Right lobe of liver (tissue), 6 donors: ENCODE data around the gene PRKN. TPM values are rescaled to one million over a fixed set of nuclear protein-coding genes. Genes with fewer than 3 reads are reported as not detected.

Experiments
- ATAC-seq, 4 donors: fragments of 200-7000 bp; cut with Tn5 transposase; one replicate each; pipeline ENCODE4 v1.9.1; 2020; ENCODE audit warnings: mild to moderate bottlenecking in 4 of 4, moderate library complexity in 4 of 4
- DNase-seq, 3 donors: peaks; one replicate each; pipeline ENCODE4 v3.0.0-alpha.2; 2020
- H3K27ac ChIP-seq, 3 donors: fragments of 200-600 bp; one replicate each; pipeline ENCODE4 v1.8.0; 2022
- H3K27me3 ChIP-seq, 2 donors: fragments of 200-600 bp; one replicate each; pipeline ENCODE4 v1.8.0; 2022
- H3K36me3 ChIP-seq, 4 donors: fragments of 200-600 bp; sonication (generic) in 1 of 4; one replicate each; pipeline versions ENCODE4 v1.5.1 to v1.8.0; 2017 to 2022; ENCODE audit warnings: control low read depth in 1 of 4
- H3K4me1 ChIP-seq, 4 donors: fragments of 200-600 bp; sonication (generic) in 1 of 4; one replicate each; pipeline versions ENCODE4 v1.5.1 to v1.8.0; 2017 to 2022; ENCODE audit warnings: control low read depth in 1 of 4
- H3K4me3 ChIP-seq, 3 donors: fragments of 200-600 bp; one replicate each; pipeline ENCODE4 v1.8.0; 2022
- H3K9me3 ChIP-seq, 4 donors: fragments of 200-600 bp; sonication (generic) in 1 of 4; one replicate each; pipeline versions ENCODE4 v1.5.1 to v1.8.0; 2017 to 2022; ENCODE audit warnings: control low read depth in 1 of 4
- CTCF ChIP-seq, 4 donors: fragments of 200-600 bp in 3 of 4; fragments of 450-650 bp in 1 of 4; IDR thresholded peaks; one replicate each; pipeline versions ENCODE4 v1.5.1 to v1.8.0; 2016 to 2022; ENCODE audit warnings: antibody characterized with exemption in 4 of 4, mild to moderate bottlenecking in 2 of 4
- POLR2A ChIP-seq: fragments of 450-650 bp; IDR thresholded peaks from one replicate; pipeline ENCODE4 v1.6.1; 2017; ENCODE audit warnings: antibody characterized with exemption, mild to moderate bottlenecking
- WGBS: methylation state at CpG from one replicate; pipeline ENCODE4 v1.1.6; 2018; ENCODE audit warnings: low coverage, low lambda C conversion rate; ENCODE audit not compliant: insufficient coverage; ENCODE audit errors: missing lambda C conversion rate; 5-methylcytosine and 5-hydroxymethylcytosine counted together
- intact Hi-C, 2 donors: fragments of 100-400 bp; cut with DNase I; formaldehyde crosslinking; loops; one replicate each; pipeline versions ENCODE4 v1.11.2 to v1.14.1; 2022
- total RNA-seq, 6 experiments: library from RNA; depleted of rRNA in 2 of 6; stranded (reverse); fragments of >200 nt in 2 of 6; fragmentation: NEBNext Ultra II Directional in 3 of 6; extraction: Animal tissue kit (Norgen Biotek cat#: 25700) in 3 of 6; gene quantifications; one replicate each; pipeline versions ENCODE4 v1.1.0 to v1.2.4, GENCODE V29; 2016 to 2023
- donor health status: DM: no; HTN: yes; CAD: no.
- donor health status: DM: no; HTN: no; CAD: no.
- donor health status: DM: no; HTN: no; CAD: no.
- donor health status: DM: no; HTN: yes; CAD: no.
- donor health status: DM: no; HTN: yes; CAD: no.

Gene PRKN
- total RNA-seq, 6 experiments from 2014 or later = 1.1 to 3.7 (median 2.2) TPM

DNA sequence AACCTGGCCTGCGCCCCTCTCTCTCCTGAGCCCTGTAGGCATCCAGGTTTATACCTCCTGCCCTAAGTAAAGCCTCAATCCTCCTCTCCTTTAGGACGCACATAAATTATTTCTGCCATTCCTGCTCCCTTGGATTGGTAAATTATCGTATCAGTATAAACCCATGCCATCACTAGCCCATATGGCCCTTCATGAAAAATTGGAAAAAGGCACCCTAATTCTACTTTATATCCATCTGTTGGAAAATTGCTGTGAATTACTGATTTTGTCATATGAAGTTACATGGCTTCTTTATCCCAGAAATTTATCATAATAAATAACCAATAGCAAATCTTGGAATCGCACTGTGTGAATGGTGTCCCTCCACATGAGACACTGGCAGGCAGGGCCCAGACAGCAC, 395.2 kb downstream of the PRKN start:
- DNase-seq = no peak
- Histone ChIP-seq H3K27me3 (no peaks in the 10 kb centered on the region), H3K4me3 (no peak overlapping the region), H3K27ac (no peak overlapping the region), H3K4me1 (no peaks in the 10 kb centered on the region), H3K9me3 (no peaks in the 10 kb centered on the region), H3K36me3 (no peaks in the 10 kb centered on the region)
- TF ChIP-seq POLR2A (no peak), CTCF (IDR thresholded peaks at IDR 0.05) (no peak)
- WGBS = 86% methylated on average over 2 of the region's 4 CpGs
- ATAC-seq = no peak
- intact Hi-C loops = no loop called here

GRCh38 chr6:162331911-162332310, 395.7 kb downstream of the PRKN start:
- no peaks in the 10 kb centered on the region for H3K27me3 ChIP-seq
- TF ChIP-seq CTCF (IDR thresholded peaks at IDR 0.05) (no peak), POLR2A (no peak)
- no peak overlapping the region for H3K27ac ChIP-seq
- H3K4me1 ChIP-seq = no peaks in the 10 kb centered on the region
- no peak overlapping the region for H3K4me3 ChIP-seq
- DNase-seq = no peak
- no peaks in the 10 kb centered on the region for H3K36me3 ChIP-seq
- no peaks in the 10 kb centered on the region for H3K9me3 ChIP-seq
- intact Hi-C loops = no loop called here
- 17% methylated on average over 1 of the region's 1 CpG for WGBS
- ATAC-seq = no peak

DNA sequence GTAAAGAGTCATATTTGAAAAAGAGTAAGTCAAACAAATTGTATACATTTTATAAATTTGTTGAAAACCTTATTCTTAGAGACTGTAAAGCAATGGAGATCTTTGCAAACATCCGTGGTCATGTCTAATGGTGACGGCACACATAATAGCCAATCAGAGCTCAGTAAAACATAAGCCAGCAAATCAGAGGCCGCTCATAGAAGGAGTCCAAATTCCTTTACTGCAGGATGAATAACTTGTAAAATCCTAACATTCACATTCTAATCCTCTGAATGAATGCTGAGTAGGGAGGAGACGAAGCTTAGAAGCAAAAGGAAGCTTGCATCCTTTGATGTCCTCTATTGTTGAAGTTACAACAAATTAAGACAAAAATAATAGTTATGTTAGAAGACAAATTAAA, 401.7 kb downstream of the PRKN start:
- no peaks in the 10 kb centered on the region for H3K36me3 ChIP-seq
- 79% methylated on average over 4 of the region's 4 CpGs for WGBS
- no peaks in the 10 kb centered on the region for H3K27me3 ChIP-seq
- DNase-seq (no peak), ATAC-seq (no peak)
- no peak overlapping the region for H3K27ac ChIP-seq
- intact Hi-C loops = no loop called here
- TF ChIP-seq CTCF (IDR thresholded peaks at IDR 0.05) (no peak), POLR2A (no peak)
- no peak overlapping the region for H3K4me3 ChIP-seq
- no peaks in the 10 kb centered on the region for H3K9me3 ChIP-seq
- H3K4me1 ChIP-seq = no peaks in the 10 kb centered on the region

DNA sequence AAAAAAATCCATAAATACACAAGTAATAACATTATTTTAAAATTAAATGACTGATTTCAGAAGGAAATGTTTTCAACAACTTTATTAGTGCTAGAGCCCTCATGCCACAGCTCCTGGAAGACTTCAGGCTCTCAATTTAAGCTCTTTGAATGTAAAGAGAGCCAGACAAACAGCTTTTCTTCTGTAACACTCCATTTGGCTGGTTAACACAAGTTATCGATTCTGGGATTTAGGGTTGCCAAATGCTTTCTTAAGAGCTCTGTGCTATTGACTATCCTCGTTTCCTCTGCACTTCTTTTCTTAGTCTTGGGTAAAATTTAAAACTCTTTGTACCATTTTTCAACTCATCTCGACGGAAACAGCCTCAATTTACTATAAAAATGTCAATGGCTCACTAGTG, 402.5 kb downstream of the PRKN start:
- H3K27me3 ChIP-seq = no peaks in the 10 kb centered on the region
- H3K4me1 ChIP-seq = no peaks in the 10 kb centered on the region
- no peak overlapping the region for H3K27ac ChIP-seq
- no peak overlapping the region for H3K4me3 ChIP-seq
- intact Hi-C loops = no loop called here
- no peaks in the 10 kb centered on the region for H3K36me3 ChIP-seq
- ATAC-seq = no peak
- 74% methylated on average over 4 of the region's 4 CpGs for WGBS
- H3K9me3 ChIP-seq = no peaks in the 10 kb centered on the region
- DNase-seq = no peak
- TF ChIP-seq CTCF (IDR thresholded peaks at IDR 0.05) = no peak
- TF ChIP-seq POLR2A = no peak

DNA sequence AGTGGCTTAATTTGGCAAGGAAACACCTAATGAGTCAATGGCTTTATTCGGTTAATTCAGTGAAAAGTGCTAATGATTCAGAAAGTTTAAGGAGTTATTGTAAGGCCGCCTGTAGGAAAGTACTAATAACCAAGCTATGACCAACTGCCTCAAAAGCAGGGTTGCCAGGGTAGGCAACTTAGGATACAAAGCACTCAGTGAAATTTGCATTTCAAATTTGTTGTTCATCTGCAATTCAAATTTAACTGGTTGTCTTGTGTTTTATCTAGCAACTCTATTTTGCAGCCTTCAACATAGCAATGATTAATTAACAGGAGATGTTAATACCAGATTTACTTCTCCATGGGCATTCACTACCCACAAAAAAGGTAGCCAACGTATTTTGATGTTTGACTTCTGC, 412.3 kb downstream of the PRKN start:
- Histone ChIP-seq H3K27me3 (no peaks in the 10 kb centered on the region), H3K4me1 (no peaks in the 10 kb centered on the region), H3K4me3 (no peak overlapping the region), H3K9me3 (no peaks in the 10 kb centered on the region), H3K27ac (no peak overlapping the region), H3K36me3 (no peaks in the 10 kb centered on the region)
- no peak for TF ChIP-seq POLR2A
- TF ChIP-seq CTCF (IDR thresholded peaks at IDR 0.05) = no peak
- DNase-seq = no peak
- ATAC-seq = no peak
- intact Hi-C loops = no loop called here
- 78% methylated on average over 3 of the region's 3 CpGs for WGBS
